Natural killer cell (primary cell): Measurements from ENCODE around the gene MIA2. TPM values are rescaled to one million over a fixed set of nuclear protein-coding genes. Genes with fewer than 3 reads are reported as not detected.

Experiments
- ATAC-seq, 3 donors: fragments of 150-1000 bp in 2 of 3; fragments of 200-7000 bp in 1 of 3; cut with Tn5 transposase; 1 replicate in 1 of 3; 2 replicates in 2 of 3; pipeline ENCODE4 v1.10.0; 2021; ENCODE audit warnings: mild to moderate bottlenecking in 2 of 3, moderate library complexity in 2 of 3
- DNase-seq, 2 donors: peaks; one replicate each; pipeline versions ENCODE4 v3.0.0 to v3.0.0-alpha.2; 2013 to 2021; ENCODE audit warnings: mixed read lengths in 1 of 2
- H3K27ac ChIP-seq: one replicate; pipeline ENCODE4 v1.5.1; 2013; ENCODE audit warnings: mild to moderate bottlenecking, low read length
- H3K27me3 ChIP-seq: one replicate; pipeline ENCODE4 v1.6.1; 2013; ENCODE audit warnings: low read length; ENCODE audit not compliant: control insufficient read depth, insufficient read depth
- H3K36me3 ChIP-seq: one replicate; pipeline ENCODE4 v1.6.1; 2013; ENCODE audit warnings: low read length; ENCODE audit not compliant: control insufficient read depth, insufficient read depth
- H3K4me1 ChIP-seq: one replicate; pipeline ENCODE4 v1.6.1; 2013; ENCODE audit warnings: low read length; ENCODE audit not compliant: control insufficient read depth, insufficient read depth
- H3K4me3 ChIP-seq: one replicate; pipeline ENCODE4 v1.5.1; 2013; ENCODE audit warnings: low read length
- H3K9me3 ChIP-seq: one replicate; pipeline ENCODE4 v1.6.1; 2013; ENCODE audit warnings: low read length; ENCODE audit not compliant: control insufficient read depth, insufficient read depth
- H3K27ac Mint-ChIP-seq, 2 donors: one replicate each; pipeline ENCODE4 v1.8.0; 2022; ENCODE audit warnings: mild to moderate bottlenecking in 2 of 2, mixed read lengths in 2 of 2, moderate library complexity in 1 of 2
- H3K27me3 Mint-ChIP-seq, 2 donors: one replicate each; pipeline ENCODE4 v1.8.0; 2022; ENCODE audit warnings: low read depth in 2 of 2, mixed read lengths in 2 of 2
- H3K36me3 Mint-ChIP-seq: one replicate; pipeline ENCODE4 v1.8.0; 2022; ENCODE audit warnings: mixed read lengths
- H3K4me1 Mint-ChIP-seq, 2 donors: one replicate each; pipeline ENCODE4 v1.8.0; 2022; ENCODE audit warnings: mixed read lengths in 2 of 2
- H3K4me3 Mint-ChIP-seq: one replicate; pipeline ENCODE4 v1.8.0; 2022; ENCODE audit warnings: mild to moderate bottlenecking, moderate library complexity, mixed read lengths
- H3K9me3 Mint-ChIP-seq, 2 donors: one replicate each; pipeline ENCODE4 v1.8.0; 2022; ENCODE audit warnings: mixed read lengths in 2 of 2
- CTCF ChIP-seq: fragments of 200-600 bp; IDR thresholded peaks from one replicate; pipeline ENCODE4 v1.8.0; 2022; ENCODE audit warnings: antibody characterized with exemption
- WGBS: methylation state at CpG from one replicate; pipeline ENCODE4 v1.1.7; 2013; ENCODE audit warnings: missing lambda C conversion rate; ENCODE audit not compliant: insufficient coverage; 5-methylcytosine and 5-hydroxymethylcytosine counted together
- intact Hi-C: fragments of 100-400 bp; cut with micrococcal nuclease; formaldehyde crosslinking; loops from one replicate; pipeline ENCODE4 v1.14.2; 2022
- total RNA-seq, 4 donors: library from RNA; stranded (reverse); fragments of 120-200 nt in 1 of 4; gene quantifications; one replicate each; pipeline versions ENCODE4 v1.2.3 to v1.2.4, GENCODE V29; 2013 to 2022

The MIA2 gene
- total RNA-seq, 3 donors from 2014 or later (not counting 1 experiment from before 2014, with no cell fraction given), result 44.7 to 45.7 (median 45.4) TPM

GRCh38 chr14:39318574-39318973 is 84.9 kb downstream of the MIA2 start:
- Histone ChIP-seq H3K9me3 (no peaks in the 10 kb centered on the region), H3K27me3 (no peaks in the 10 kb centered on the region), H3K27ac (no peak overlapping the region), H3K4me1 (no peaks in the 10 kb centered on the region), H3K36me3 (peaks cover 55% of the 10 kb centered on the region), H3K4me3 (no peak overlapping the region)
- no peak for ATAC-seq
- no peak overlapping the region for H3K4me3 Mint-ChIP-seq
- intact Hi-C loops, result no loop called here
- no peak for DNase-seq
- no peaks in the 10 kb centered on the region for H3K27me3 Mint-ChIP-seq
- TF ChIP-seq CTCF, result no peak
- no peaks in the 10 kb centered on the region for H3K36me3 Mint-ChIP-seq
- peaks cover 7 to 13% of the 10 kb centered on the region in 2 donors for H3K4me1 Mint-ChIP-seq
- WGBS, result 86% methylated on average over 2 of the region's 2 CpGs
- H3K9me3 Mint-ChIP-seq, result no peaks in the 10 kb centered on the region
- peak overlapping the region; percentile 2 to 54 for H3K27ac Mint-ChIP-seq

- Histone ChIP-seq H3K27me3 (no peaks in the 10 kb centered on the region), H3K4me1 (no peaks in the 10 kb centered on the region), H3K9me3 (no peaks in the 10 kb centered on the region), H3K36me3 (peaks cover 53% of the 10 kb centered on the region), H3K27ac (no peak overlapping the region), H3K4me3 (no peak overlapping the region)
- Mint-ChIP-seq H3K27me3 (no peaks in the 10 kb centered on the region), H3K4me3 (no peak overlapping the region), H3K27ac (no peak overlapping the region), H3K36me3 (no peaks in the 10 kb centered on the region), H3K9me3 (no peaks in the 10 kb centered on the region), H3K4me1 (peaks cover 7 to 13% of the 10 kb centered on the region in 2 donors)
- no peak for TF ChIP-seq CTCF
- no peak for ATAC-seq
- no peak for DNase-seq
- intact Hi-C loops, result no loop called here
Measured at GRCh38 chr14:39319381-39319780, 85.7 kb downstream of the MIA2 start.

- no peak for TF ChIP-seq CTCF
- ATAC-seq (no peak), DNase-seq (no peak)
- H3K27me3 Mint-ChIP-seq, result no peaks in the 10 kb centered on the region
- WGBS, result no CpG with 5 or more reads among the region's 1 CpG
- no peaks in the 10 kb centered on the region for H3K36me3 Mint-ChIP-seq
- Histone ChIP-seq H3K27ac (no peak overlapping the region), H3K4me1 (no peaks in the 10 kb centered on the region), H3K4me3 (no peak overlapping the region), H3K36me3 (peaks cover 53% of the 10 kb centered on the region), H3K9me3 (no peaks in the 10 kb centered on the region), H3K27me3 (no peaks in the 10 kb centered on the region)
- peaks cover 7 to 13% of the 10 kb centered on the region in 2 donors for H3K4me1 Mint-ChIP-seq
- no peak overlapping the region for H3K4me3 Mint-ChIP-seq
- peak overlapping the region; percentile 23 to 54 for H3K27ac Mint-ChIP-seq
- intact Hi-C loops, result no loop called here
- no peaks in the 10 kb centered on the region for H3K9me3 Mint-ChIP-seq
Measured at GRCh38 chr14:39320318-39320717, 86.6 kb downstream of the MIA2 start.

DNA sequence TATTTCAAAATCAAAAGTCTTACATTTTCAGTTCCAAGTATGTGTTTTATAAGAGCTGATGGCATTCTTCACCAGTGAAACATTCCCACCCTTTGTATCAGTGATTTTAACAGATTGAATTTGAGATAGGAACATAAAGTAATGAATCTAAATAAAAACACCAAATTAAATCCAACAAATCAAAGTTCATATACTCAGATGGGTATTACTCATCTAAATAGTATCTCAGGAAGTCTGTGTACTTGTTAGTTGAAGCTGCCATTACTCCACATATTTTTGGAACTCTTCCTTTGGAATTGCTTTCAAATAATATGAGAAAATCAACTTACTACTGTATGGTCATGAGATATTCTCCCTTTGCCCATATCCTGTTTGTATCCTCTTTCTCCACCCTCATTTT is 89.1 kb downstream of the MIA2 start:
- no peak for ATAC-seq
- peaks cover 6% of the 10 kb centered on the region for H3K36me3 Mint-ChIP-seq

More for the DNA sequence above, 89.1 kb downstream of the MIA2 start:
- Mint-ChIP-seq H3K27ac (peak overlapping the region in 1 of 2 donors; percentile 62), H3K27me3 (no peaks in the 10 kb centered on the region), H3K4me3 (no peak overlapping the region), H3K9me3 (no peaks in the 10 kb centered on the region), H3K4me1 (peaks cover 0 to 5% of the 10 kb centered on the region in 2 donors)
- Histone ChIP-seq H3K27ac (no peak overlapping the region), H3K9me3 (no peaks in the 10 kb centered on the region), H3K27me3 (no peaks in the 10 kb centered on the region), H3K4me1 (no peaks in the 10 kb centered on the region), H3K4me3 (no peak overlapping the region), H3K36me3 (peaks cover 41% of the 10 kb centered on the region)
- DNase-seq, result no peak
- no peak for TF ChIP-seq CTCF
- intact Hi-C loops, result no loop called here
